Measurements from ENCODE around the gene DNASE1L1.

DNA sequence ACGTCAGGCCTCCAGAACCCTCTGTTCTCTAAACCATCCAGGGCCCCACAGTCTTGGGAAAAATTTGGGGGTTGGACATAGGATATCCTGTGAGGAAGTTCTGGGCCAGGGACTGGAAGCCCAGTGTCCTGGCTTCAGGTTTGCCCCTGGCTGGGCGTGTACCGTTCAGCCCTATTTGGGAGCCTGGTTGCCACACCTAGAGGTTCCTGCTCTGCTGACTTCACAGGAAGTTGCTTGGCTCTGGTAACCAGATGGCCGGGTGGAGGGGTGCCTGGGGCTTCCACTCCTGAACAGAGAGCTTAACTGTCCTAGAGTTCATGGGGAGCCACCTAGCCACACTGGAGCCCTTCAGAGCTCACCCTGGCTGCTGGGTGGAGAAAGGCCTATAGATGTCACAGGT is 3.4 kb upstream of the DNASE1L1 start:
- TF ChIP-seq, protein P1, sequence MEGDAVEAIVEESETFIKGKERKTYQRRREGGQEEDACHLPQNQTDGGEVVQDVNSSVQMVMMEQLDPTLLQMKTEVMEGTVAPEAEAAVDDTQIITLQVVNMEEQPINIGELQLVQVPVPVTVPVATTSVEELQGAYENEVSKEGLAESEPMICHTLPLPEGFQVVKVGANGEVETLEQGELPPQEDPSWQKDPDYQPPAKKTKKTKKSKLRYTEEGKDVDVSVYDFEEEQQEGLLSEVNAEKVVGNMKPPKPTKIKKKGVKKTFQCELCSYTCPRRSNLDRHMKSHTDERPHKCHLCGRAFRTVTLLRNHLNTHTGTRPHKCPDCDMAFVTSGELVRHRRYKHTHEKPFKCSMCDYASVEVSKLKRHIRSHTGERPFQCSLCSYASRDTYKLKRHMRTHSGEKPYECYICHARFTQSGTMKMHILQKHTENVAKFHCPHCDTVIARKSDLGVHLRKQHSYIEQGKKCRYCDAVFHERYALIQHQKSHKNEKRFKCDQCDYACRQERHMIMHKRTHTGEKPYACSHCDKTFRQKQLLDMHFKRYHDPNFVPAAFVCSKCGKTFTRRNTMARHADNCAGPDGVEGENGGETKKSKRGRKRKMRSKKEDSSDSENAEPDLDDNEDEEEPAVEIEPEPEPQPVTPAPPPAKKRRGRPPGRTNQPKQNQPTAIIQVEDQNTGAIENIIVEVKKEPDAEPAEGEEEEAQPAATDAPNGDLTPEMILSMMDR (IDR thresholded peaks at IDR 0.05), result no peak
- TF ChIP-seq POLR2A (IDR thresholded peaks at IDR 0.05) (no peak), EP300 (IDR thresholded peaks at IDR 0.05) (no peak), POLR2AphosphoS5 (IDR thresholded peaks at IDR 0.05) (no peak)

All from stomach (tissue), 4 donors.